ENCODE measurements around the gene KRT15. TPM values are rescaled to one million over a fixed set of nuclear protein-coding genes. Genes with fewer than 3 reads are reported as not detected.
A peak's percentile ranks its signal among the peaks of the same experiment; 100 is the strongest.

KRT15 gene
- total RNA-seq, 1 donor from 2014 or later: not detected

- H3K4me1 ChIP-seq (ENCODE audit: control insufficient read depth in 3 of 3, insufficient read depth in 3 of 3, low read length in 3 of 3): peaks cover 6 to 15% (median 14%) of the 10 kb centered on the region in 3 donors
- H3K27me3 ChIP-seq (ENCODE audit: control insufficient read depth in 3 of 3, insufficient read depth in 3 of 3, low read length in 3 of 3): peaks cover 0 to 14% (median 6%) of the 10 kb centered on the region in 3 donors
- H3K36me3 ChIP-seq (ENCODE audit: control insufficient read depth in 3 of 3, insufficient read depth in 3 of 3, low read length in 3 of 3): no peaks in the 10 kb centered on the region
- no peaks in the 10 kb centered on the region for H3K9me3 ChIP-seq (ENCODE audit: control insufficient read depth in 3 of 3, low read length in 3 of 3)
- H3K27ac ChIP-seq (ENCODE audit: low read depth, low read length): no peak overlapping the region
- H3K4me3 ChIP-seq (ENCODE audit: low read length in 3 of 3): no peak overlapping the region
- no peak overlapping the region for H3K9ac ChIP-seq (ENCODE audit: low read depth in 1 of 3, low read length in 3 of 3)
These were observed 21.7 kb downstream of the KRT15 start for GRCh38 chr17:41496803-41497484.

GRCh38 chr17:41494524-41494923 is 24.2 kb downstream of the KRT15 start:
- Histone ChIP-seq H3K27me3 (ENCODE audit: control insufficient read depth in 3 of 3, insufficient read depth in 3 of 3, low read length in 3 of 3) (peaks cover 0 to 8% (median 2%) of the 10 kb centered on the region in 3 donors), H3K9me3 (ENCODE audit: control insufficient read depth in 3 of 3, low read length in 3 of 3) (no peaks in the 10 kb centered on the region), H3K4me3 (ENCODE audit: low read length in 3 of 3) (no peak overlapping the region), H3K27ac (ENCODE audit: low read depth, low read length) (no peak overlapping the region), H3K4me1 (ENCODE audit: control insufficient read depth in 3 of 3, insufficient read depth in 3 of 3, low read length in 3 of 3) (peaks cover 6 to 15% (median 14%) of the 10 kb centered on the region in 3 donors), H3K9ac (ENCODE audit: low read depth in 1 of 3, low read length in 3 of 3) (no peak overlapping the region), H3K36me3 (ENCODE audit: control insufficient read depth in 3 of 3, insufficient read depth in 3 of 3, low read length in 3 of 3) (no peaks in the 10 kb centered on the region)

GRCh38 chr17:41492771-41493170 is 25.9 kb downstream of the KRT15 start:
- H3K27ac ChIP-seq (ENCODE audit: low read depth, low read length): peak overlapping the region; percentile 45

GRCh38 chr17:41492351-41492750 is 26.3 kb downstream of the KRT15 start:
- Histone ChIP-seq H3K27ac (ENCODE audit: low read depth, low read length) (peak overlapping the region; percentile 45), H3K9me3 (ENCODE audit: control insufficient read depth in 3 of 3, low read length in 3 of 3) (no peaks in the 10 kb centered on the region), H3K9ac (ENCODE audit: low read depth in 1 of 3, low read length in 3 of 3) (no peak overlapping the region), H3K36me3 (ENCODE audit: control insufficient read depth in 3 of 3, insufficient read depth in 3 of 3, low read length in 3 of 3) (no peaks in the 10 kb centered on the region), H3K4me3 (ENCODE audit: low read length in 3 of 3) (no peak overlapping the region), H3K4me1 (ENCODE audit: control insufficient read depth in 3 of 3, insufficient read depth in 3 of 3, low read length in 3 of 3) (peaks cover 6 to 15% (median 14%) of the 10 kb centered on the region in 3 donors), H3K27me3 (ENCODE audit: control insufficient read depth in 3 of 3, insufficient read depth in 3 of 3, low read length in 3 of 3) (peaks cover 0 to 9% (median 4%) of the 10 kb centered on the region in 3 donors)

More at GRCh38 chr17:41492771-41493170, 25.9 kb downstream of the KRT15 start:
- Histone ChIP-seq H3K27me3 (ENCODE audit: control insufficient read depth in 3 of 3, insufficient read depth in 3 of 3, low read length in 3 of 3) (peaks cover 0 to 7% (median 4%) of the 10 kb centered on the region in 3 donors), H3K36me3 (ENCODE audit: control insufficient read depth in 3 of 3, insufficient read depth in 3 of 3, low read length in 3 of 3) (no peaks in the 10 kb centered on the region), H3K9me3 (ENCODE audit: control insufficient read depth in 3 of 3, low read length in 3 of 3) (no peaks in the 10 kb centered on the region), H3K4me3 (ENCODE audit: low read length in 3 of 3) (no peak overlapping the region), H3K9ac (ENCODE audit: low read depth in 1 of 3, low read length in 3 of 3) (no peak overlapping the region), H3K4me1 (ENCODE audit: control insufficient read depth in 3 of 3, insufficient read depth in 3 of 3, low read length in 3 of 3) (peaks cover 6 to 15% (median 14%) of the 10 kb centered on the region in 3 donors)

GRCh38 chr17:41491476-41491875 is 27.2 kb downstream of the KRT15 start:
- peaks cover 0 to 13% (median 4%) of the 10 kb centered on the region in 3 donors for H3K27me3 ChIP-seq (ENCODE audit: control insufficient read depth in 3 of 3, insufficient read depth in 3 of 3, low read length in 3 of 3)
- H3K4me1 ChIP-seq (ENCODE audit: control insufficient read depth in 3 of 3, insufficient read depth in 3 of 3, low read length in 3 of 3): peaks cover 6 to 15% (median 14%) of the 10 kb centered on the region in 3 donors
- H3K4me3 ChIP-seq (ENCODE audit: low read length in 3 of 3): no peak overlapping the region
- no peak overlapping the region for H3K9ac ChIP-seq (ENCODE audit: low read depth in 1 of 3, low read length in 3 of 3)
- no peaks in the 10 kb centered on the region for H3K36me3 ChIP-seq (ENCODE audit: control insufficient read depth in 3 of 3, insufficient read depth in 3 of 3, low read length in 3 of 3)
- no peak overlapping the region for H3K27ac ChIP-seq (ENCODE audit: low read depth, low read length)
- H3K9me3 ChIP-seq (ENCODE audit: control insufficient read depth in 3 of 3, low read length in 3 of 3): no peaks in the 10 kb centered on the region

- Histone ChIP-seq H3K4me1 (ENCODE audit: control insufficient read depth in 3 of 3, insufficient read depth in 3 of 3, low read length in 3 of 3) (peaks cover 6 to 15% (median 14%) of the 10 kb centered on the region in 3 donors), H3K4me3 (ENCODE audit: low read length in 3 of 3) (no peak overlapping the region), H3K9ac (ENCODE audit: low read depth in 1 of 3, low read length in 3 of 3) (no peak overlapping the region), H3K27me3 (ENCODE audit: control insufficient read depth in 3 of 3, insufficient read depth in 3 of 3, low read length in 3 of 3) (peaks cover 0 to 15% (median 4%) of the 10 kb centered on the region in 3 donors), H3K9me3 (ENCODE audit: control insufficient read depth in 3 of 3, low read length in 3 of 3) (no peaks in the 10 kb centered on the region), H3K27ac (ENCODE audit: low read depth, low read length) (no peak overlapping the region), H3K36me3 (ENCODE audit: control insufficient read depth in 3 of 3, insufficient read depth in 3 of 3, low read length in 3 of 3) (no peaks in the 10 kb centered on the region)
These were observed 28.4 kb downstream of the KRT15 start for GRCh38 chr17:41490000-41490990.

GRCh38 chr17:41489531-41489930 is 29.2 kb downstream of the KRT15 start, which contains the start of gene KRT36:
TSS of gene KRT36 (minus strand) at chr17:41489910. CDS start at chr17:41489864, 46 bp downstream.
- Histone ChIP-seq H3K4me3 (ENCODE audit: low read length in 3 of 3) (no peak within 1 kb of the TSS), H3K9ac (ENCODE audit: low read depth in 1 of 3, low read length in 3 of 3) (no peak within 1 kb of the TSS)

GRCh38 chr17:41486809-41487530 is 31.7 kb downstream of the KRT15 start:
- no peaks in the 10 kb centered on the region for H3K4me1 ChIP-seq (ENCODE audit: control insufficient read depth in 3 of 3, insufficient read depth in 3 of 3, low read length in 3 of 3)
- H3K27ac ChIP-seq (ENCODE audit: low read depth, low read length): no peak overlapping the region
- no peaks in the 10 kb centered on the region for H3K9me3 ChIP-seq (ENCODE audit: control insufficient read depth in 3 of 3, low read length in 3 of 3)
- H3K9ac ChIP-seq (ENCODE audit: low read depth in 1 of 3, low read length in 3 of 3): no peak overlapping the region
- no peak overlapping the region for H3K4me3 ChIP-seq (ENCODE audit: low read length in 3 of 3)
- H3K27me3 ChIP-seq (ENCODE audit: control insufficient read depth in 3 of 3, insufficient read depth in 3 of 3, low read length in 3 of 3): peaks cover 0 to 19% (median 4%) of the 10 kb centered on the region in 3 donors
- no peaks in the 10 kb centered on the region for H3K36me3 ChIP-seq (ENCODE audit: control insufficient read depth in 3 of 3, insufficient read depth in 3 of 3, low read length in 3 of 3)

More at GRCh38 chr17:41489531-41489930, 29.2 kb downstream of the KRT15 start, which contains the start of gene KRT36:
- no peaks in the 10 kb centered on the region for H3K36me3 ChIP-seq (ENCODE audit: control insufficient read depth in 3 of 3, insufficient read depth in 3 of 3, low read length in 3 of 3)
- peaks cover 6 to 13% (median 10%) of the 10 kb centered on the region in 3 donors for H3K4me1 ChIP-seq (ENCODE audit: control insufficient read depth in 3 of 3, insufficient read depth in 3 of 3, low read length in 3 of 3)
- H3K27me3 ChIP-seq (ENCODE audit: control insufficient read depth in 3 of 3, insufficient read depth in 3 of 3, low read length in 3 of 3): peaks cover 0 to 15% (median 4%) of the 10 kb centered on the region in 3 donors
- no peak within 1 kb of the TSS for H3K27ac ChIP-seq (ENCODE audit: low read depth, low read length)
- H3K9me3 ChIP-seq (ENCODE audit: control insufficient read depth in 3 of 3, low read length in 3 of 3): no peaks in the 10 kb centered on the region

GRCh38 chr17:41486316-41486715 is 32.4 kb downstream of the KRT15 start:
- Histone ChIP-seq H3K27ac (ENCODE audit: low read depth, low read length) (no peak overlapping the region), H3K9ac (ENCODE audit: low read depth in 1 of 3, low read length in 3 of 3) (no peak overlapping the region), H3K36me3 (ENCODE audit: control insufficient read depth in 3 of 3, insufficient read depth in 3 of 3, low read length in 3 of 3) (no peaks in the 10 kb centered on the region), H3K9me3 (ENCODE audit: control insufficient read depth in 3 of 3, low read length in 3 of 3) (no peaks in the 10 kb centered on the region), H3K4me1 (ENCODE audit: control insufficient read depth in 3 of 3, insufficient read depth in 3 of 3, low read length in 3 of 3) (no peaks in the 10 kb centered on the region), H3K27me3 (ENCODE audit: control insufficient read depth in 3 of 3, insufficient read depth in 3 of 3, low read length in 3 of 3) (peaks cover 0 to 19% (median 4%) of the 10 kb centered on the region in 3 donors), H3K4me3 (ENCODE audit: low read length in 3 of 3) (no peak overlapping the region)

Measured in skeletal muscle tissue (tissue), 4 donors.